ENCODE results near the gene PLEKHM3. TPM values are rescaled to one million over a fixed set of nuclear protein-coding genes. Genes with fewer than 3 reads are reported as not detected.
"Not testable (repeated sequence)": the region's sequence is repeated elsewhere in the genome, so short reads cannot be mapped to it uniquely, and the experiment has no call there.

PLEKHM3 gene
- polyA plus RNA-seq, 1 experiment: 5.8 TPM

- H3K36me3 ChIP-seq (ENCODE audit: control insufficient read depth, insufficient read depth, low read length): no peaks in the 10 kb centered on the region
- TF ChIP-seq CTCF (IDR thresholded peaks at IDR 0.05; ENCODE audit: insufficient read depth, low read depth, low read length): no peak
- H3K4me3 ChIP-seq (ENCODE audit: low read depth, low read length): no peak overlapping the region
- ChIA-PET CTCF (interaction anchor here (1.9 kb wide), 1 partner anchor 11 kb away, joined by 5 read pairs; no protein-coding TSS in a partner anchor), POLR2A (no interaction called here)
- no peak for DNase-seq (ENCODE audit: low read depth)
- no peaks in the 10 kb centered on the region for H3K27me3 ChIP-seq (ENCODE audit: control insufficient read depth, insufficient read depth, low read length)
Measured at GRCh38 chr2:207911215-207911614, 114.1 kb downstream of the PLEKHM3 start.

GRCh38 chr2:207906495-207906894 is 118.8 kb downstream of the PLEKHM3 start:
- H3K4me3 ChIP-seq (ENCODE audit: low read depth, low read length); DNase-seq (ENCODE audit: low read depth); H3K27me3 ChIP-seq (ENCODE audit: control insufficient read depth, insufficient read depth, low read length); POLR2A ChIA-PET; H3K36me3 ChIP-seq (ENCODE audit: control insufficient read depth, insufficient read depth, low read length): not testable (repeated sequence)
- CTCF ChIA-PET: interaction anchor here (1.0 to 1.6 kb wide), 3 partner anchors 10 to 26 kb away, joined by 3 to 5 read pairs (median 4); no protein-coding TSS in a partner anchor

- Histone ChIP-seq H3K36me3 (ENCODE audit: control insufficient read depth, insufficient read depth, low read length) (no peaks in the 10 kb centered on the region), H3K27me3 (ENCODE audit: control insufficient read depth, insufficient read depth, low read length) (no peaks in the 10 kb centered on the region), H3K4me3 (ENCODE audit: low read depth, low read length) (no peak overlapping the region)
- CTCF ChIA-PET: interaction anchor here (0.9 kb wide), 1 partner anchor 19 kb away, joined by 3 read pairs; no protein-coding TSS in a partner anchor
- no peak for DNase-seq (ENCODE audit: low read depth)
- POLR2A ChIA-PET: no interaction called here
- no peak for TF ChIP-seq CTCF (IDR thresholded peaks at IDR 0.05; ENCODE audit: insufficient read depth, low read depth, low read length)
Measured at GRCh38 chr2:207905546-207905945, 119.8 kb downstream of the PLEKHM3 start.

- H3K36me3 ChIP-seq (ENCODE audit: control insufficient read depth, insufficient read depth, low read length): no peaks in the 10 kb centered on the region
- no peak for TF ChIP-seq CTCF (IDR thresholded peaks at IDR 0.05; ENCODE audit: insufficient read depth, low read depth, low read length)
- ChIA-PET CTCF (no interaction called here), POLR2A (no interaction called here)
- no peak overlapping the region for H3K4me3 ChIP-seq (ENCODE audit: low read depth, low read length)
- H3K27me3 ChIP-seq (ENCODE audit: control insufficient read depth, insufficient read depth, low read length): no peaks in the 10 kb centered on the region
- DNase-seq (ENCODE audit: low read depth): no peak
Measured at GRCh38 chr2:207903236-207903635, 122.1 kb downstream of the PLEKHM3 start.

- H3K36me3 ChIP-seq (ENCODE audit: control insufficient read depth, insufficient read depth, low read length): no peaks in the 10 kb centered on the region
- H3K27me3 ChIP-seq (ENCODE audit: control insufficient read depth, insufficient read depth, low read length): no peaks in the 10 kb centered on the region
- H3K4me3 ChIP-seq (ENCODE audit: low read depth, low read length): no peak overlapping the region
- ChIA-PET CTCF (no interaction called here), POLR2A (no interaction called here)
- DNase-seq (ENCODE audit: low read depth): no peak
- no peak for TF ChIP-seq CTCF (IDR thresholded peaks at IDR 0.05; ENCODE audit: insufficient read depth, low read depth, low read length)
Measured at GRCh38 chr2:207902821-207903220, 122.5 kb downstream of the PLEKHM3 start.

- no peak for TF ChIP-seq CTCF (IDR thresholded peaks at IDR 0.05; ENCODE audit: insufficient read depth, low read depth, low read length)
- Histone ChIP-seq H3K27me3 (ENCODE audit: control insufficient read depth, insufficient read depth, low read length) (no peaks in the 10 kb centered on the region), H3K36me3 (ENCODE audit: control insufficient read depth, insufficient read depth, low read length) (no peaks in the 10 kb centered on the region), H3K4me3 (ENCODE audit: low read depth, low read length) (no peak overlapping the region)
- DNase-seq (ENCODE audit: low read depth): no peak
- ChIA-PET POLR2A (no interaction called here), CTCF (interaction anchor here (0.6 kb wide), 1 partner anchor 34 kb away, joined by 5 read pairs; no protein-coding TSS in a partner anchor)
Measured at GRCh38 chr2:207901829-207902228, 123.5 kb downstream of the PLEKHM3 start.
